ENCODE results near the gene TTC34.

- TF ChIP-seq CTCF (IDR thresholded peaks at IDR 0.05; ENCODE audit: low read length) (no peak), EZH2 (IDR thresholded peaks at IDR 0.05; ENCODE audit: borderline replicate concordance, low read length) (no peak)
Observed at GRCh38 chr1:2797741-2798016, 3.8 kb downstream of the TTC34 start.
